GM12874 (cell line): ENCODE data around the gene FBRSL1.

ENCODE experiments used
- TF ChIP-seq, protein P1 (sequence below): IDR thresholded peaks from 2 replicates; pipeline ENCODE4 v1.5.1; 2011; ENCODE audit warnings: low read depth, mild to moderate bottlenecking, control low read depth, low read length, moderate library complexity; ENCODE audit not compliant: insufficient read depth

Gene FBRSL1

DNA sequence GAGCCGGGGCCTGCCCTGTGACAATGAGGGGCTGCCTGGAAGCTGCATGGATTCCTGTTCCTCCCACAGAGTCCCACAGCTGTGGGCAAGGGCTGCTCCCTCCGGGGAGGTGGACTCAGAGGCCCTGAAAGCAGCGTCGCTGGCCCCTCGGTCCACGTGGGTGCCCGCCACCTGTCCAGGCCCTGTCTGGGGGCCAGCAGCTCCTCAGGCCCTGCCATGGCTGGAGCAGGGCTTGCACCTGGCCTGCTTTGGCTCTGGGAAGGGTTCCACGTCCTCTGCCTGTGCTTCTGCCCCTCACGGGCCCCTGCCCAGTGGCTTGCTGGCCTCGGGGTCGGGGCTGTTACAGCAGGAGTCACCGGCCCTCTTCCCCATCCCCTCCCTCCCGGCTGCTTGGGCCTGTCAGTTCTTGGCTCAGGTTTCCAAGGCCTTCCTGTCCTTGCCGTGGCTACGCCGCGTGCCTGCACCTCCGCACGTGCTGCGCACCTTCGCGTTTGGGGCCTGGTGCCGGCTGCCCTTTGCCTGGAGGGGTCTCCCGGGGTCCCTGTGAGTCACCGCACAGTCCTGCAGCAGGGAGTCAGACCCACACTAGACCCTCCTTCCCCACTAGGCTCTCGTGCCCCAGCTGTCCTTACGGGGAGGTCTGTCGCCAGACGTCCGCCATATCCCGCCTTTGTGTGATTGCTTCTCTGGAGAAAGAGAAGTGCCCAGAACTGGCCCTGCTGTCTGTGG lies 5.8 kb downstream of the FBRSL1 start:
- TF ChIP-seq, protein P1, sequence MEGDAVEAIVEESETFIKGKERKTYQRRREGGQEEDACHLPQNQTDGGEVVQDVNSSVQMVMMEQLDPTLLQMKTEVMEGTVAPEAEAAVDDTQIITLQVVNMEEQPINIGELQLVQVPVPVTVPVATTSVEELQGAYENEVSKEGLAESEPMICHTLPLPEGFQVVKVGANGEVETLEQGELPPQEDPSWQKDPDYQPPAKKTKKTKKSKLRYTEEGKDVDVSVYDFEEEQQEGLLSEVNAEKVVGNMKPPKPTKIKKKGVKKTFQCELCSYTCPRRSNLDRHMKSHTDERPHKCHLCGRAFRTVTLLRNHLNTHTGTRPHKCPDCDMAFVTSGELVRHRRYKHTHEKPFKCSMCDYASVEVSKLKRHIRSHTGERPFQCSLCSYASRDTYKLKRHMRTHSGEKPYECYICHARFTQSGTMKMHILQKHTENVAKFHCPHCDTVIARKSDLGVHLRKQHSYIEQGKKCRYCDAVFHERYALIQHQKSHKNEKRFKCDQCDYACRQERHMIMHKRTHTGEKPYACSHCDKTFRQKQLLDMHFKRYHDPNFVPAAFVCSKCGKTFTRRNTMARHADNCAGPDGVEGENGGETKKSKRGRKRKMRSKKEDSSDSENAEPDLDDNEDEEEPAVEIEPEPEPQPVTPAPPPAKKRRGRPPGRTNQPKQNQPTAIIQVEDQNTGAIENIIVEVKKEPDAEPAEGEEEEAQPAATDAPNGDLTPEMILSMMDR, result no peak

GRCh38 chr12:132496358-132496669 lies 6.4 kb downstream of the FBRSL1 start:
- TF ChIP-seq, protein P1, result no peak

GRCh38 chr12:132496710-132497109 lies 6.8 kb downstream of the FBRSL1 start:
- TF ChIP-seq, protein P1, result no peak

- TF ChIP-seq, protein P1, result no peak
These were observed 7.8 kb downstream of the FBRSL1 start for GRCh38 chr12:132497514-132498405.

DNA sequence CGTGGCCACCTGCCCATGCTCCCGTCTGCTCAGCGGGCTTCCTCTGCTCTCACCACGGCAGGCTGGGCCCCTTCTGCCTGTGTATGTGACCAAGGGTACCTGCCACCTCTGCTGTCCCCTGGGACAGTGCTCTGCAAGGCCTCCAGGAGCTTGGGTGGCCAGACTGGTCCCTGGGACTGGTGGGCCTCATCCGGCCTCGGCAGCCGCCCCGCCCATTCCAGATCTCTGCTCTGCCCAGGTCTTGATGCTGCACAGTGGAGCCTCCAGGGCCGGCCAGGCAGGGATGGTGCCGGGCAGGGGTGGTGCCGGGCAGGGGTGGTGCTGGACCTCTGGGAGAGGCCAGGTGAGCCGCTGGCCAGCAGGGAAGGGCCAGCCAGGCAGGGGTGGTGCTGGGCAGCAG lies 9.0 kb downstream of the FBRSL1 start:
- TF ChIP-seq, protein P1, result no peak

DNA sequence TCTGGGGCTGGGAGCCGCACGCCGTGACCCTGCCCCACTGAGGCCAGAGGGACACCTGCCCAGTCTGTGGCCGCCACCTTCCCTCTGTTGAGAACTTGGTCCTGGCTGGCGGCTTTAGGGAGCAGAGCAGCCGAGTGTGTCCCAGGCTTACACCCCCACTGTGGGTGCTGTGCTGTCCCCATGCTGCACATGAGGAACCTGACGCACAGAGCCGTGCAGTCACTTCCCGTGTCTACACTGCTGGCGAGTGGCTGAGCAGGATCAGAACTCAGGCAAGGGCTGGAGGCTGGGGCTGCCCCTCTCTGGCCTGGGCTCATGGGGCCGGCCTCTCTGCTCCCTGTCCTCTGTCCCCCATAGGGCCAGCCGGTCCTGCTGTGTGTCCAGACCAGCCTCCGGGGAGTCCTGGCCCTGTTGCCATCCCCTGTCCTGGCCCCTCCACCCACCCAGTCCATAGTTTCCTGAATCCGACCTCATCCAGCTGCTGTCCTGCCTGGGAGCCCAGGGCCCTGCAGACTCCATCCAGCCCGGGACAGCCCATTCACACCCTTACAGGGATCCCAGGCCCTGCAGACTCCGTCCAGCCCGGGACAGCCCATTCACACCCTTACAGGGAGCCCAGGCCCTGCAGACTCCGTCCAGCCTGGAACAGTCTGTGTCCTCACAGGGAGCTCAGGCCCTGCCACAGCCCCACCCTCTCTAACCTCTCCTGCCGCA lies 10.3 kb downstream of the FBRSL1 start:
- TF ChIP-seq, protein P1, result no peak

GRCh38 chr12:132500856-132501180 lies 10.9 kb downstream of the FBRSL1 start:
- TF ChIP-seq, protein P1, result no peak
